HAP-1 (cell line): ENCODE results near the gene EIF4G3.

ENCODE experiments used
- DNase-seq, 2 experiments: peaks; one replicate each; pipeline ENCODE4 v3.0.0-alpha.2; 2016 to 2020; ENCODE audit warnings: low spot score in 2 of 2
- H3K27me3 ChIP-seq: fragments of 250-450 bp; sonication (Bioruptor Pico); 2 replicates; pipeline ENCODE4 v1.5.1; 2020; ENCODE audit warnings: low read depth, mild to moderate bottlenecking, moderate library complexity
- H3K36me3 ChIP-seq: fragments of 250-450 bp; sonication (Bioruptor Pico); replicated peaks from 2 replicates; pipeline ENCODE4 v1.5.1; 2020; ENCODE audit warnings: mild to moderate bottlenecking
- H3K4me1 ChIP-seq: fragments of 250-450 bp; sonication (Bioruptor Pico); 2 replicates; pipeline ENCODE4 v1.5.1; 2020; ENCODE audit warnings: mild to moderate bottlenecking
- H3K4me3 ChIP-seq: fragments of 250-450 bp; sonication (Bioruptor Pico); 2 replicates; pipeline ENCODE4 v1.5.1; 2020; ENCODE audit warnings: mild to moderate bottlenecking, moderate library complexity
- H3K9me3 ChIP-seq: fragments of 250-450 bp; sonication (Bioruptor Pico); 2 replicates; pipeline ENCODE4 v1.5.1; 2020; ENCODE audit warnings: mild to moderate bottlenecking, moderate library complexity
- in situ Hi-C: fragments of 300-500 bp; cut with MboI; formaldehyde crosslinking; loops from 3 replicates; pipeline ENCODE4 v1.14.3; 2020; ENCODE audit warnings: low sequenced_read_pairs, inconsistent platforms, mixed read lengths

Gene EIF4G3

DNA sequence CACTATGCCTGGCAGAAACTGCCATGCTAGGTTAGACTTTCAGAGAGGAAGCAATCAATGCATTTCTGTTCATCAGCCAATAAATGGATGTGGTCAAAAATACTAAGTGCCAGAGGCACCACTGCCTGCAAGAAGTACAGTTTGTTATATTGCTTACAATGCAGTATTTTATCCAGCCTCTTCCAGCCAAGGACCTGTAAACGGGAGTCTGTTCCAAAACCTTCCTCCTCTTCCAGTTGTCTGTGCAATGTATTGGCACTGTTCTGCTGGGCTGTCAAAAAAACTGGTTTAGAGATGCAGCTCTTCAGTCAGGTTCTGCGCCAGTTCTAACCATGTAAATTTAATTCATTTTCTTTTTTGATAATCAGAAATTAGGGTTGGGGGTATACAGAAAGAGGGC lies 175.7 kb downstream of the EIF4G3 start:
- H3K4me1 ChIP-seq, result peaks cover 32% of the 10 kb centered on the region

DNA sequence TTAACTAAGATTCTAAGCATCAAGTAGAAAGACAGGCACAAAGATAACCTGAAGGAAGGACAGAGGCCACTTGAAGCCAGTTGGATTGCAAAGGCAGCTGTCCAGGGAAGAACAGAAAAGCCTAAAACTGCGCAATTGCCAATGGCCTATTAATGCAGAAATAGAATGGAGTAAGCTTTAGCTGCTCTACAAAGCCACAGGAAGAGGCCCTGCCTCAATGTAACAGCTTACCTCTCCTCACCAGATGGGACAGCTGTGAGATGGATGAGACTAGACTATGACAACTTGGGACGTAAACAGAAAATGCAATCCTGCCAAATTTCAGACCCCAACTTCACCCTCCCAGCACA lies 176.5 kb downstream of the EIF4G3 start:
- no peak for DNase-seq
- Histone ChIP-seq H3K36me3 (no peaks in the 10 kb centered on the region), H3K4me3 (no peak overlapping the region), H3K27me3 (no peaks in the 10 kb centered on the region), H3K9me3 (no peaks in the 10 kb centered on the region), H3K4me1 (peaks cover 24% of the 10 kb centered on the region)
- in situ Hi-C loops, result no loop called here

More for the DNA sequence above, 175.7 kb downstream of the EIF4G3 start:
- DNase-seq, result no peak
- Histone ChIP-seq H3K9me3 (no peaks in the 10 kb centered on the region), H3K36me3 (no peaks in the 10 kb centered on the region), H3K27me3 (no peaks in the 10 kb centered on the region), H3K4me3 (no peak overlapping the region)
- in situ Hi-C loops, result no loop called here

DNA sequence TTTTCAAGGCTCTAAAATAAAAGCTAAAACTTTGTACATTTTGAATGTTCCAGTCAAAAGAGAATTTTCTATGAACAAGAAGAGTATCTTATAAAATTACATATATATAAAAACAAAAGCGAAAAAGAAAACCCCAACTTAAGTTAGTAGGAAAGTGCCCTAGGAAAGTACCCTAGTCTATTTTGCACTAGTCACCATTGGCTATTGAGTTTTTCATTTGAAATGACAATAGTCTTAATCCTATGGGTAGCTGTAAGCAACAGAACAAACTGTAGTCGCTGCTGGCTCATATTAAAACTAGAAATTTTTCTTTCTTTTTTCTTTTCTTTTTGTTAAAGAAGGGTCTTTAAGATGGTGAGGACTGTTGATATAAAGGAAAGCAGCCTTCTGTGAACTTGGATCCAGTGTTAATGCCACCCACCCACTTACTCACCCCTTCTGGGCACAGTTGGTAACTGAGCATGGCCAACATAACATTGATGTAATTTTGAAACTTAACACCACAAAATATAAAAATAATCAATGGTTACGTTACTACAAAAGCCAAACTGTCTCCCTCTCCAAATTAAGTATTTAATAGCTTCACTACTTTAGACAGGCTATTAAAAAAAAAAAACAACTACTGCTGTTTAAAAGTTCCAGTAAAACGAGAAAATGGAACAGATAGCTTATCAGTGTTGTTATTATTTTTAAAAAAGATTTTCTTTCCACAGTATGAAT lies 177.0 kb downstream of the EIF4G3 start:
- H3K4me3 ChIP-seq, result no peak overlapping the region
- H3K36me3 ChIP-seq, result no peaks in the 10 kb centered on the region
- H3K27me3 ChIP-seq, result no peaks in the 10 kb centered on the region
- DNase-seq, result no peak
- in situ Hi-C loops, result loop anchor here (25.0 kb wide), 1 partner anchor 188 kb away; the partner anchor contains the start of gene EIF4G3
- H3K4me1 ChIP-seq, result peaks cover 23% of the 10 kb centered on the region
- H3K9me3 ChIP-seq, result no peaks in the 10 kb centered on the region

DNA sequence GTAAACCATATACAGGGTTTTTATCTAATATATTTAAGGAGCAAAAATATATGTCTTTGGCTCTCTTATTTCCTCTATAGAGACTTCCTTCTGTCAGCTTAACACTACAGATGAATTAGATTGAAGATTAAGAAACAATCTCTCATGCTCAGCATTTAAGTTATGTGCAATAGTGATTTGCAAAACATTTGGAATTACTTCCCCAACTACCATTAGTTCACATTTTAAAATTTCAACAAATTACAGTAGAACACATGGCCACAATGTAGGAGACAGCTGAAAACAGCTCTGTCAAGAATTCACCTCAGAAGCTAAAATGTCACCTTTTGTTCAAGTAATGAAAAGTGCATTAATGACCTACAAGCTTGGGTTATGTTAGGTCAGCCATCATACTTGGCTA lies 177.9 kb downstream of the EIF4G3 start:
- H3K4me3 ChIP-seq, result no peak overlapping the region
- H3K4me1 ChIP-seq, result peaks cover 26% of the 10 kb centered on the region
- DNase-seq, result no peak
- no peaks in the 10 kb centered on the region for H3K27me3 ChIP-seq
- no peaks in the 10 kb centered on the region for H3K36me3 ChIP-seq
- in situ Hi-C loops, result loop anchor here (25.0 kb wide), 1 partner anchor 188 kb away; the partner anchor contains the start of gene EIF4G3
- H3K9me3 ChIP-seq, result no peaks in the 10 kb centered on the region

DNA sequence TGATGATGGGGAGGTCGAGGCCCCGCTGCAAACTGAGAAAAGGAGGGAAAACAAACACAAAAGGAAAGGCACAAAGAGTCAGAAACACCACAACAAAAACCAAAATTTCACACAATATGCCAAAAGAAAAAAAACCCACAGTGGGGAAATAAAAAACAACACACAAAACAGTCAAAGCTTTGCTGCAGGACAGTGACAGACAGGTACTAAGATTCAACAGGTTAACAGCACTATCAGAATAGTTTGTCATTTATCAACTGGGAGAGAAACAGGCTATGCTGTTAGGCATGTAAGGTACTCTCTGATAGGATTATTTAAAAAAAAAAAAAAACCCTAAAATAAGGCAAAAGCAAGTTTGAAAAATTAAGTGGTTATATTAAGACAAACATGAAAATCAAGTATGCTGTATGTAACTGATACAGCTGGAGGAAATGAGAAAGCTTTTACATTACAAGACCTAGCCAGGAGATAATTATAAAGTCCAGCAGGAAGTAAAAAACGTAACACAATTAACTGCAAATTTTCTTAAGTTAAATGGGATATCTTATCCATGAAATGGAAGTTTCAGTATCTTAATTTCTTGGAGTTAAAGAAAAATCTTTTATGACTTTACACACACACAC lies 179.0 kb downstream of the EIF4G3 start:
- DNase-seq, result no peak
- no peaks in the 10 kb centered on the region for H3K36me3 ChIP-seq
- H3K27me3 ChIP-seq, result no peaks in the 10 kb centered on the region
- H3K4me1 ChIP-seq, result peaks cover 37% of the 10 kb centered on the region
- no peak overlapping the region for H3K4me3 ChIP-seq
- in situ Hi-C loops, result loop anchor here (25.0 kb wide), 1 partner anchor 190 kb away; the partner anchor contains the start of gene EIF4G3
- no peaks in the 10 kb centered on the region for H3K9me3 ChIP-seq

DNA sequence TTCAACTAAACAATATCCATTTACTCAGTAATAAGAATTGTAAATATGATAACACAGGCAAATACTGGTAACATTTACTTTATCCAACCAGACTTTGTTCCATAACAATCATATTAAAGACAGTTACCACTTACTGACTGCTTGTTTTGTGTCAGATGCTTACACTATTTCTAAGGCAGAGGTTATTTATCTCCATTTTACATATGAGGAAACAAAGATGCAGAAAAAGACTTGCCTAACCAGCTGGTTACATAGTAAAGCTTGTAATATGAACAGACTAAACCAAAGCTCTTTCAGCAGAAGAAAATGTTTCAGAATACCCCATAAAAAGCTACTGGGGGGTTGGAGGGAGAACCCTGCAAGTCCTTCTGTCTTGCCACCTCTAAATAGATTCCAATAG lies 180.1 kb downstream of the EIF4G3 start:
- peaks cover 40% of the 10 kb centered on the region for H3K4me1 ChIP-seq
- H3K9me3 ChIP-seq, result no peaks in the 10 kb centered on the region
- in situ Hi-C loops, result loop anchor here (25.0 kb wide), 1 partner anchor 191 kb away; the partner anchor contains the start of gene EIF4G3
- DNase-seq, result no peak
- H3K27me3 ChIP-seq, result no peaks in the 10 kb centered on the region
- no peak overlapping the region for H3K4me3 ChIP-seq
- no peaks in the 10 kb centered on the region for H3K36me3 ChIP-seq

DNA sequence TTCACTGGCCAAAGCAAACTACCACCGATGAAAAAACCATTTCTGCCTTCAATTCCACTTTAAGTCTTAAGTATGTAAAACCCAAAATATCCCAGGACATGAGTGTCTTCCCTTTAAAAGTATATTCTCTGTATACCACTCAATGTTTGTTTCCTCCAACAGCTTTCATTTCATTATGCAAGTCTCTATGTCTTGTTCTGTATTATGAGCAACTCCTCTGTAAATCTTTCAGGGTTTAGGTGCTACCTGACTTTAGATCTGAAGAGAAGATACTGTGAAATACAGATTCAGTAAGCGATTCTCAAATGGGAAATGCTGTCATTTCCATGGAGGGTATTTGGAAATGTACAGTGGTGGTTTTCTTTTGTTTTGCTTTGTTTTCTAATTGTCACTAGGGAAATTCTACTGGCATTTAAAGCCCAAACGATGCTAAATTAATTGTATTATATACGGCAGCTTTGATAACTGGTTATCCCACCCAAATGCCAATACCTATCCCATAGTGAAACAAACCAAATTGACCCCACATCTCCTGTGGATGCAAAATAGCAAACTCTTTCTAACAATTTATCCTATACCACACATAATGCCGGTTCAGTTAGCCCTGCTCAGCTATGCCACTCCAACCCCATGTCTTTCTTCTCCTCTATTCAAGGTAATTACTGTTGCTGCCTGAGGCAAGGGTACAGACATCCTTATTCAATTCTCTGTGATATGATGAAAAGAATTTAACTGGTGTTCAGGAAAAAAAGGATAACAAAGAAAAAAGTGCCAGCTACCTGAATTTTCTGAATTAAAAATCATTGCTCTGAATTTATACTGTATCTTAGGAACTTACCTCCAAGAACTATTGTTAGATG lies 182.8 kb downstream of the EIF4G3 start:
- no peaks in the 10 kb centered on the region for H3K9me3 ChIP-seq
- no peaks in the 10 kb centered on the region for H3K27me3 ChIP-seq
- H3K4me1 ChIP-seq, result peaks cover 34% of the 10 kb centered on the region
- peak; percentile 64 to 91 for DNase-seq
- in situ Hi-C loops, result loop anchor here (25.0 kb wide), 1 partner anchor 193 kb away; the partner anchor contains the start of gene EIF4G3
- H3K36me3 ChIP-seq, result no peaks in the 10 kb centered on the region
- H3K4me3 ChIP-seq, result no peak overlapping the region

DNA sequence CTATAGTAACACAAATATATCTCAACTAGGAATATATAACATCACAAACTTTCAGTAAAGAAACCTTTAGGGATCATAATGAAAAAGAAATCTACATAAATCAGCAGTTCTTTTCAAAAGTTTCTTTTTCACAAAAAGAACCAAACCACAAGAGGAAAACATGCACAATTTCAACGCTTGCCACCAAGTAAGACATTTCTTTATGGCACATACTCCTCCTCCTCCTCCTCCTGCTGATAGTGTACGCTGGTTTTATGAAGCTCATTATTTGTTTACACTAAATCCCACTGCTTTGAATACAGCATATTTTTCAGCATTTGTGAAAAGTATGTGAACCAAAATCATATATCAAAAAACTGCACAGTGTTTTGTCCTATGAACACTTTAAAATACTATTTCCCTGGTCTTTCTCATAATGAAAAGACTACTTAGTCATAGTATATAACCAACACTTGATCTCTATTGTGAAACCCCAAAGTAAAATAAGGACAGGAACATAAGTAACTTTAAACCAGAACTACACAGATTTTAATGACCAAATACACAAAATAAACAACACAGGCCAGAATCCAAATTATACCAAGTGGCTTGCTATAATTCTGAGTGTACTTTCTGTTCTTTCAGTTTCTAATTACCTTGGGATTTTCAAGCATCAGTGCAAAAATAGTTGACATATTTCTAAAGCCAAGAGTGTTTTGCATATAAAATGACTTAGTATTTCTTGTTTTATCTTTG lies 184.2 kb downstream of the EIF4G3 start:
- Histone ChIP-seq H3K4me1 (peaks cover 26% of the 10 kb centered on the region), H3K4me3 (no peak overlapping the region), H3K27me3 (no peaks in the 10 kb centered on the region), H3K9me3 (no peaks in the 10 kb centered on the region), H3K36me3 (no peaks in the 10 kb centered on the region)
- in situ Hi-C loops, result loop anchor here (25.0 kb wide), 1 partner anchor 195 kb away; the partner anchor contains the start of gene EIF4G3
- DNase-seq, result peak in 1 of 2 experiments; percentile 67

DNA sequence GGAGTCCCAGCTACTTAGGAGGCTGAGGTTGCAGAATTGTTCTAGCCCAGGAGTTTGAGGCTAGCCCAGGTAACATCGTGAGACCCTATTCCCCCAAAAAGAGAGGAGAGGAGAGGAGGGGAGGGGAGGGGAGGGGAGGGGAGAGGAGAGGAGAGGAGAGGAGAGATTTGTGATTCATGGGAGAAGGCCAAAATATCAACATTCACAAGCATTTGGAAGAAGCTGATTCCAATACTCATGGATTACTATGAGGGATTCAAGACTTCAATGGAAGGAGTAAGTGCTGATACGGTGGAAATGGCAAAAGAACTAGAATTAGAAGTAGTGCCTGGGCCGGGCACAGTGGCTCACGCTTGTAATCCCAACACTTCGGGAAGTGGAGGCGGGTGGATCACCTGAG lies 187.8 kb downstream of the EIF4G3 start:
- H3K4me1 ChIP-seq, result peaks cover 25% of the 10 kb centered on the region
- in situ Hi-C loops, result loop anchor here (25.0 kb wide), 1 partner anchor 198 kb away; the partner anchor contains the start of gene EIF4G3

DNA sequence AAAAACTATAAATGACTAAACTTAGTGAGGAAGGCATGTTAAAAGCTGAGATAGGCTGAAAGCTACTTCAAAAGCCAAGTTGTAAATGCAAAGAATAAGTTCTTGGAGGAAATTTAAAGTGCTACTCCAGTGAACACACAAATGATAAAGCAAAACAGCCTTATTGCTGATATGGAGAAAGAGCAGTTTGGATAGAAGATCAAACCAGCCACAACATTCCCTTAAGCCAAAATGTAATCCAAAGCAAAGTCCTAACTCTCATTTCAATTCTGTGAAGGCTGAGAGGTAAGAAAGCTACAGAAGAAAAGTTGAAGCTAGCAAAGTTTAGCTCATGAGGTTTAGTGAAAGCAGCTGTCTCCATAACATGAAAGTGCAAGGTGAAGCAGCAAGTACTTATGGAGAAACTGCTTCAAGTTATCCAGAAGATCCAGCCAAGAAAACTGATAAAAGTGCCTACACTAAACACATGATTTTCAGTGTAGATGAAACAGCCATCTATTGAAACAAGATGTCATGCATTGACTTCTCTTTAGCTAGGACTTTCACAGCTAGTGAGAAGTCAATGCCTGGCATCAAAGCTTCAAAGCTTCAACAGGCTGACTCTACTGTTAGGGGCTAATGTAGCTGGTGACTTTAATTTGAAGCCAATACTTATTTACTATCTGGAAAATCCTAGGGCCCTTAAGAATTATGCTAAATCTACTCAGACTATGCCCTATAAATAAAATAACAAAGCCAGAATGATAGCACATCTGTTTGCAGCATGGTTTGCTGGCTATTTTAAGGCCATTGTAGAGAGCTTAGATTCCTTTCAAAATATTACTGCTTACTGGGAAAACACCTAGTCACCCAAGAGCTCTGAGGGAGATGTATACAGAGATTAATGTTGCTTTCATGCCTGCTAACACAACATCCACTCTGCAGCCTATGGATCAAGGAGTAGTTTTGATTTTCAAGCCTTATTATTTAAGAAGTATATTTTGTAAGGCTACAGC lies 188.6 kb downstream of the EIF4G3 start:
- H3K4me1 ChIP-seq, result peaks cover 16% of the 10 kb centered on the region
- H3K36me3 ChIP-seq, result no peaks in the 10 kb centered on the region
- no peak overlapping the region for H3K4me3 ChIP-seq
- no peaks in the 10 kb centered on the region for H3K27me3 ChIP-seq
- in situ Hi-C loops, result loop anchor here (25.0 kb wide), 1 partner anchor 199 kb away; the partner anchor contains the start of gene EIF4G3
- no peaks in the 10 kb centered on the region for H3K9me3 ChIP-seq
- DNase-seq, result no peak

More for the DNA sequence above, 187.8 kb downstream of the EIF4G3 start:
- Histone ChIP-seq H3K27me3 (no peaks in the 10 kb centered on the region), H3K36me3 (no peaks in the 10 kb centered on the region), H3K4me3 (no peak overlapping the region), H3K9me3 (no peaks in the 10 kb centered on the region)
- no peak for DNase-seq

DNA sequence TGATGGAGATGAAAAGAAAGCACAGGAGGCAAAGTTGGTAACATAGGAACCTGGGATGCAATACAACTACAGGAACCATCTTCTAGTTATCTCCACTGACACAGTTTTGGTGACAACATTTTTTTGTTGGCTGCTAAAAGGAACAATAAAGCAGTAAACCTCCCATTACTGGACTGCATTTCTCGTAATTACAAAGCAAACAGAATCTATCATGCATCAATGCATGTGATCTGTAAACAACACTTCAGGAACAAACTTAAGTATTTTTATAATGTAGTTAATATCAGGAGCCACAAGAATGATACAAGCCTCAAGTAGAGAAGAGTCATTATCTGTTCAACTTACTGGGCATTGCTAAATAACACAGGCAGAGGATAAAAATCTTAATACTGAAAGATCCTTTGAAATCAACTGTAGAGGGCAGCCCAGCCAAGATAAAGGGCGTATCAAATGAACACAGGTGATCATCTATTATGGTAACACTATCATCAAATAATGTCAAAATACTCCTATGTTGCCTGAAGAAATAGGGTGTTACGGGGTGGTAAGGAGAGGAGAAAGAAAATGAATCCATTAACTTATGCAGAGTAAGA lies 193.3 kb downstream of the EIF4G3 start:
- no peak for DNase-seq
- H3K27me3 ChIP-seq, result no peaks in the 10 kb centered on the region
- no peaks in the 10 kb centered on the region for H3K9me3 ChIP-seq
- in situ Hi-C loops, result loop anchor here (25.0 kb wide), 1 partner anchor 204 kb away; the partner anchor contains the start of gene EIF4G3
- H3K4me3 ChIP-seq, result no peak overlapping the region
- no peaks in the 10 kb centered on the region for H3K36me3 ChIP-seq
- no peaks in the 10 kb centered on the region for H3K4me1 ChIP-seq

DNA sequence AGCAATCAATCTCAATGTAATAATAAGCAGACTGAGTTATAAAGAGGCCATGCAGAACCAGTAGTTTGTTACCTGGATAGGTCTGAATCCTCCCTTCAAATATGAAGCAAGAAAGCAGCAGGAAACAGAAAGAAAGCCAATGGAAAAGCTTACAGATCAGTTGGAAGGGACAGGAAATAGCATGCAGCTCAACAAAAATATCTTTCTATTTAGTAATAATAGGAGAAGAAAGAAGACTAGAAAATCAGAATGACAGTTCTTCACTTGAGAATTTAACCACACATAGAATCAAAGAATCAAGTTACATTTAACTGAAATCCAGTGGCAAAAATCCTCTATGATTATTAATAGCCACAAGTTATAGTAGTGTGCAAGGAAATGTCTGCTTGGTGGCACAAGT lies 194.4 kb downstream of the EIF4G3 start:
- H3K4me3 ChIP-seq, result no peak overlapping the region
- no peaks in the 10 kb centered on the region for H3K36me3 ChIP-seq
- H3K4me1 ChIP-seq, result no peaks in the 10 kb centered on the region
- no peak for DNase-seq
- no peaks in the 10 kb centered on the region for H3K9me3 ChIP-seq
- no peaks in the 10 kb centered on the region for H3K27me3 ChIP-seq
- in situ Hi-C loops, result loop anchor here (25.0 kb wide), 1 partner anchor 205 kb away; the partner anchor contains the start of gene EIF4G3
